GM18909 (cell line): ENCODE results near the gene MED13L.

ENCODE experiments used
- ATAC-seq: cut with Tn5 transposase; IDR thresholded peaks from one replicate; pipeline ENCODE4 v1.9.1; 2021; ENCODE audit warnings: mild to moderate bottlenecking; ENCODE audit not compliant: unreplicated experiment, poor library complexity

The MED13L gene

GRCh38 chr12:115938794-115939377 lies 338.6 kb downstream of the MED13L start:
- no peak for ATAC-seq

GRCh38 chr12:115936997-115937916 lies 340.2 kb downstream of the MED13L start:
- no peak for ATAC-seq

GRCh38 chr12:115934877-115935276 lies 342.6 kb downstream of the MED13L start:
- ATAC-seq, result no peak

GRCh38 chr12:115934046-115934445 lies 343.4 kb downstream of the MED13L start:
- no peak for ATAC-seq

GRCh38 chr12:115932066-115932465 lies 345.4 kb downstream of the MED13L start:
- no peak for ATAC-seq

GRCh38 chr12:115930336-115930735 lies 347.2 kb downstream of the MED13L start:
- ATAC-seq, result no peak

- ATAC-seq, result no peak
Observed at GRCh38 chr12:115926037-115926670, 351.3 kb downstream of the MED13L start.

- ATAC-seq, result no peak
Observed at GRCh38 chr12:115923851-115924250, 353.6 kb downstream of the MED13L start.

- no peak for ATAC-seq
Observed at GRCh38 chr12:115922952-115923564, 354.4 kb downstream of the MED13L start.

- ATAC-seq, result no peak
Observed at GRCh38 chr12:115920395-115921183, 356.9 kb downstream of the MED13L start.

GRCh38 chr12:115918763-115919162 lies 358.7 kb downstream of the MED13L start:
- ATAC-seq, result no peak

GRCh38 chr12:115916910-115917668 lies 360.4 kb downstream of the MED13L start:
- no peak for ATAC-seq

GRCh38 chr12:115914122-115914521 lies 363.4 kb downstream of the MED13L start:
- ATAC-seq, result no peak

- no peak for ATAC-seq
Observed at GRCh38 chr12:115912440-115912839, 365.1 kb downstream of the MED13L start.

- no peak for ATAC-seq
Observed at GRCh38 chr12:115911360-115911759, 366.1 kb downstream of the MED13L start.

GRCh38 chr12:115910057-115910456 lies 367.4 kb downstream of the MED13L start:
- ATAC-seq, result no peak
